PFSK-1 (cell line): ENCODE results near the gene C1orf105.

Source experiments
- POLR2AphosphoS5 ChIP-seq: IDR thresholded peaks from 2 replicates; pipeline ENCODE4 v1.6.1; 2012; ENCODE audit warnings: low read depth, mild to moderate bottlenecking, control low read depth, low read length, moderate library complexity
- SIN3A ChIP-seq: IDR thresholded peaks from 2 replicates; pipeline ENCODE4 v1.6.1; 2012; ENCODE audit warnings: mild to moderate bottlenecking, low read length, moderate library complexity, borderline replicate concordance; ENCODE audit not compliant: insufficient read depth
- TAF1 ChIP-seq: IDR thresholded peaks from 2 replicates; pipeline ENCODE4 v1.6.1; 2012; ENCODE audit warnings: low read length, control low read depth, borderline replicate concordance; ENCODE audit not compliant: insufficient read depth

DNA sequence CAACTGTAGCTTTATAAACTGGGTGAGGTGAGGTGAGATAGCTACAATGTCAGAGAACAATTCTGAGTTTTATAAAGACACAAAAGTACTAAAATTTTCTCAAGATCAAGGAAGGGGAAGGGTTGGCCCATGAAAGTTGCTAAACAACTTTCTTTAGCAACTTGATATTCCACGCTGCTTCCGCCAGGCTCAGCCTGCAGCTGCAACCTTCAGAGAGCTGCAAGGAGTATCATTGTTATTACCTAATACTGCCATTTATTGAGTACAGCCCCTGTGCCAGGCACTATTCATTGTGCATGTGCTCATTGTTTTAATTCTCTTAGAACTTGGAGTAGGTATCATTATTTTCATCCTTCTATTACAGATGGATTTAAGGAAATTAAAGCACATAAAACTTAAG, 78.4 kb downstream of the C1orf105 start:
- no peak for TF ChIP-seq POLR2AphosphoS5
- no peak for TF ChIP-seq TAF1
- TF ChIP-seq SIN3A = no peak
